ENCODE results near the gene TNFAIP2. TPM values are rescaled to one million over a fixed set of nuclear protein-coding genes. Genes with fewer than 3 reads are reported as not detected.

The TNFAIP2 gene
- total RNA-seq, 1 donor = 50.6 TPM

- no peak for DNase-seq (ENCODE audit: low read depth in 2 of 3, low spot score in 2 of 3)
Measured at GRCh38 chr14:103178521-103178920, 55.3 kb downstream of the TNFAIP2 start.

- no peak for DNase-seq (ENCODE audit: low read depth in 2 of 3, low spot score in 2 of 3)
Measured at GRCh38 chr14:103179094-103179493, 55.8 kb downstream of the TNFAIP2 start.

- no peak for DNase-seq (ENCODE audit: low read depth in 2 of 3, low spot score in 2 of 3)
Measured at GRCh38 chr14:103180331-103180730, 57.1 kb downstream of the TNFAIP2 start.

GRCh38 chr14:103184046-103184445, 60.8 kb downstream of the TNFAIP2 start:
- DNase-seq (ENCODE audit: low read depth in 2 of 3, low spot score in 2 of 3) = no peak

GRCh38 chr14:103185051-103186029, 62.1 kb downstream of the TNFAIP2 start:
- DNase-seq (ENCODE audit: low read depth in 2 of 3, low spot score in 2 of 3) = peak in 2 of 3 donors; percentile 40 to 72

GRCh38 chr14:103186241-103186822, 63.1 kb downstream of the TNFAIP2 start:
- DNase-seq (ENCODE audit: low read depth in 2 of 3, low spot score in 2 of 3) = no peak

Other genes with a start within 250 kb of the TNFAIP2 start
- 3.0 TPM for gene AMN, start 200.8 kb upstream of the TNFAIP2 start, total RNA-seq
- 24.0 TPM for gene CDC42BPB, start 65.9 kb upstream of the TNFAIP2 start, total RNA-seq
- not detected for gene LBHD2, start 39.3 kb upstream of the TNFAIP2 start, total RNA-seq
- gene EXOC3L4, start 28.7 kb upstream of the TNFAIP2 start, total RNA-seq = 0.27 TPM
- gene EIF5, start 210.8 kb downstream of the TNFAIP2 start, total RNA-seq = 166 TPM